GM12874 (cell line): ENCODE data around the gene NRG2.

Experiments used
- TF ChIP-seq, protein P1 (sequence below): IDR thresholded peaks from 2 replicates; pipeline ENCODE4 v1.5.1; 2011; ENCODE audit warnings: low read depth, mild to moderate bottlenecking, control low read depth, low read length, moderate library complexity; ENCODE audit not compliant: insufficient read depth

NRG2 gene

DNA sequence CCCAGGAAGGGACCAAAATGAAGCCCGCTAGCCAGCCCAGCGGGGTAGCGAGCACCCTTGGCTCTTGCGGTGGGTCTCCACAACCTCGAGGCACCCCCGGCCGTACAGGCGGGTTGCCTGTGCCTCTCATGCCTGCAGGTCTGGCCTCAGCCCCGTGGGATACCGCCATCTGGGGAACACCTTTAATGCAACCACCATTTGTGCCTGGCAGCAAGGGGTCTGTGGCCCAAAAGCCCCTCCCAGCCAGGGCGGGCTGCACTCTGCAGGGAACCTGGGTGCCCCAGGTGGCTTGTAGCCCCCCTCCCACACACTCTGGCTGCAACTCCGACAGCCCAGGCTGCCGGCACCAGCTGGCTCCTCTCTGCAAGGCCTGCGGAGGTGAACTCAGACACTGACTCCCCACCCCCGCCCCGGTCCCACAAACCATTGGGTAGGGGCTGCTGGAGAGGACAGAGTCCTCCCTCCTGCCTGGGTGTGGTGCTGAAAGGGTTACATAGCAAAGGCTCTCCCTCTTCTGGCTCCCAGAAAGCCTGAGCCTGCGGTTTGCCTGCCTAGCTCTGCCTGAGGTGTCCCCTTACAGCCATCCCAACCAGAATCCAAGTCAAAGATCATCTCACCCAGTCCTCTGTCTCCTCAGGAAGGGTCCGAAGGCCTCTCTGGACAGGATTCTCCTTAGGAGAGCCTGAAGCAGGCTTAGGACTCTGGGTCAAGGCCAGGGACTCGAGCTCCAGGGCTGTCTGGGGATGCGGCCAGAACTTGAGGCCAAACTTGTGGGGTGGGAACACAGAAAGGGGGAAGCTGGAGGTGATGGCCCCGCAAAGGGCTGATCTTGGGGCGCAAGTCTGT lies 138.1 kb downstream of the NRG2 start:
- TF ChIP-seq, protein P1, sequence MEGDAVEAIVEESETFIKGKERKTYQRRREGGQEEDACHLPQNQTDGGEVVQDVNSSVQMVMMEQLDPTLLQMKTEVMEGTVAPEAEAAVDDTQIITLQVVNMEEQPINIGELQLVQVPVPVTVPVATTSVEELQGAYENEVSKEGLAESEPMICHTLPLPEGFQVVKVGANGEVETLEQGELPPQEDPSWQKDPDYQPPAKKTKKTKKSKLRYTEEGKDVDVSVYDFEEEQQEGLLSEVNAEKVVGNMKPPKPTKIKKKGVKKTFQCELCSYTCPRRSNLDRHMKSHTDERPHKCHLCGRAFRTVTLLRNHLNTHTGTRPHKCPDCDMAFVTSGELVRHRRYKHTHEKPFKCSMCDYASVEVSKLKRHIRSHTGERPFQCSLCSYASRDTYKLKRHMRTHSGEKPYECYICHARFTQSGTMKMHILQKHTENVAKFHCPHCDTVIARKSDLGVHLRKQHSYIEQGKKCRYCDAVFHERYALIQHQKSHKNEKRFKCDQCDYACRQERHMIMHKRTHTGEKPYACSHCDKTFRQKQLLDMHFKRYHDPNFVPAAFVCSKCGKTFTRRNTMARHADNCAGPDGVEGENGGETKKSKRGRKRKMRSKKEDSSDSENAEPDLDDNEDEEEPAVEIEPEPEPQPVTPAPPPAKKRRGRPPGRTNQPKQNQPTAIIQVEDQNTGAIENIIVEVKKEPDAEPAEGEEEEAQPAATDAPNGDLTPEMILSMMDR = no peak

DNA sequence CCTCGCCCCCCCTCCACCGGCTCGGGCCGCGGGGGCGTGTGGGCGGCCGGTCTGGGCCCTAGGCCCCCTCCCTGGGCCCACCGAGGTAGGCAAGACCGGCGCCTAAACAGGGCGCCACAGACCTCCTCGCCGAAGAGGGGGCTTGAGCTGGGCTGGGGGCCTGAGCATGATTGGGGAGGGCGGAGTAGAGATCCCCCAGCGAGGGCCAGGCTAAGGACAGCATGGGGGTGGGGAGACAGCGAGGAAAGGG lies 138.6 kb downstream of the NRG2 start:
- TF ChIP-seq, protein P1 = no peak

DNA sequence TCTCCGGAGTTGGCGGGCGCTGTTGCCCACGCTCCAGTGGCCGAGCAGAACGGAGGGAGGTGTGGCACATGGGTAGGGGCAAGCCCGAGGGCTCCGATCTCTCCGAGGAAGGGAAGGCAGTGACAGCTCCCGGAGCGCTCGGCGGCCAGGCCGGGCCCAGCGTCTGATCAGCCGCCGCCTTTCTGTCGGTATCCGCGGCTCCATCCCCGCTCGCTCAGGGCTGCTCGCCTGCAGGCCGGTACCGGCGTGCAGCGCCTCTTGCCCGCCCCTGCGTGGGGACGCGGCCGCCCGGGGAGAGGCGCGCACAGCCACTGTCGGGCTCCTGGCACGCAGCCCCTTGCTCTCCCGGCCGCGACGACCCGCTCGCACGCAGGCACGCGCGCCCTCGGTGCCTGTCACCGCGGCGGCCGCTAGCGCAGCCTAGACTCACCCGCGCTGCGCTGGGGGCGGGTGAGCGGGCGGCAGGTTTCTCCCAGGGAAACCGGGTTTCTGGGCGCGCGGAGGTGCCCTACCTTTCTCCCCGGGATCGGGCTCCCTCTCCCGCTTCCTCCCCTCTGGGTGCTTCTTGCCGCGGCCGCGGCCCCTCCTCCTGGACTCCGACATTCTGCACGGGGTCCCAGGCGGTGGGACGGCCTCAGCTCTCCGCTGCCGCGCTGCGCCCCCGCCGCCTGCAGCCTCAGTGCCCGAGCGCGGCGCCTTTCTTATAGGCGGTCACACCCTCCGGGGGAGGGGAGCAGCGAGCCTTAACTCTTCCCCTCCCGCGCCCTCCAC lies 139.1 kb downstream of the NRG2 start:
- TF ChIP-seq, protein P1 = no peak

DNA sequence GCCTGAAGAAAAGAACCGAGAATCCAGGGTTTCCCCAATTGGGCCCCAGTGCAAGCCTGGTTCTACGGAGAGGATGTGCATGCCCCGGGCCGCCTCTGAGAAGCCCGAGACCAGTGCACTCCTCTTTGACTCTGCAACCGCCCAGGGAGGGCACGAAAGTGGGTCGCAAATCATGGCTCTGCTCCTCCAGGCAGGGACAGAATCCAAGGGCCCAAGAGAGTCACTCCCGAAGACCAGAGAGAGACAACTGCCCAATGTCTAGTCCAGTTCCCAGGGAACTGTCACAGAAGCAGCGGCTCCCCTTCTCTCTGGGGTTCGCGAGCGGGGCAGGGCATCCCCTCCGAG lies 139.7 kb downstream of the NRG2 start:
- TF ChIP-seq, protein P1 = no peak

DNA sequence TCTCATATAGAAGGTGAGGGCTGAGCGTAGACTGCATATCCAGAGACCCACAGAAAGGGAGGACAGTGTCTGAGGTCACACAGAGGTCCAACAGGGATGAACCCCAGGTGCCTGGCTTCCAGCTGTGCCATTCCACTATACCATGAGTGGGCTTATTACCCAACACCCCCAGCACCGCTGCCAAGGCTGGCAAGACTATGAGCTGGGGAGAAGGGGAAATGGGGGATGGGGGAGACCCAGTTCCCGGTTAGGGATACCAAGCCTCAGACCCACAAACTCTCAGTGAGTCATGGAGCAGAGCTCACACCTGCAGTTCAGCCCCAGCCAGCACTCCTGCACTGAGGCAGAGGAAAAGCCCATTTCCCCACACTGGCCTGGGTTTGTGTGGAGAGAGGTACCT lies 141.1 kb downstream of the NRG2 start:
- TF ChIP-seq, protein P1 = no peak

DNA sequence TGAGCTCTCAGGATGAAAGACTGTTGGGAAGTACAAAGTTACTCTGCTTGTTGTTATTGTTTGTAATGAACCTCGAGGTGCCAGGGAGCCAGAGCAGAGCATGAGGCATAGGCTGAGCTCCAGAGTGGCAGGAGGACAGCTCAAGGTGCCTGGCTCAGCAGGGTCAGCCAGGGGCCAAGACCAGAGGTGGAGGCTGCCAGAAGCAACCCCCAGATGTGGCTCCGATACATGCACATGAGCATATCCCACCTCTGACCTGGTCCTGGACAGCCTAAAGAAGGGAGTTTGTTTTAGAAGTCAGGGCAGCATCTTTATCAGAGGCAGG lies 141.9 kb downstream of the NRG2 start:
- TF ChIP-seq, protein P1 = no peak

DNA sequence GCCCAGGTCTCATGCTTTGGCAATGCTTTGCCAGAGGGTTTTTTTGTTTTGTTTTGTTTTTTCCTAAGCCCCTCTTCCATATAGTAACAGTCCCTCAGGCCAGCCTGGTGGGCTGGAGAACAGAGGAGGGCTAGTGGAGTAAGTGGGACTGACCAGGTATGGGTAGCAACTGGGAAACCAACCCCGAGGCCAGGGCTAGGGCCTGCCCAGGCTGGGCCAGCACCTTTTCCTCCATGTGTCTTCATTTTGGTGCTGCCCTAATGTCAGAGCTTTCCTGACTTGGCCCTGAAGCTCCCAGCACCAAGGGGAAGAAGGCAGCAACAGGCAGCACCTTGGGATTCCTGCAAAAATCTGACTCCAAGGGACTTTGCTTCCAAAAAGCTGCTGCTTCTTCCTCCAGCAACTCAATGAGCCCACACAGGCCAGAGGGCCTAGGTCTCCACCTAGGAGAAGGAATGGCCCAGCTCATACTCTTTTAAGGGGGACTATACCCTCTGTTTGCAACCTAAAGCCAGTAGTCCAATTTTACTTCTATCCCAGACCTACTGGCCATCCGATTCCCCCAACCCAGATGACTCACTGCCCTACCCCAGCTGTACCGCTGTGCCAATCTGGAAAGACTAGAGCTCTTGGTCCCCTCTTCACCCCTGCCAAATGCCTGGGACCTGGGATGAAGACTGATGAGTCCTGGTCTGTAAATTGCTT lies 142.4 kb downstream of the NRG2 start:
- TF ChIP-seq, protein P1 = no peak
